ENCODE measurements around the gene FGF10.
A peak's percentile ranks its signal among the peaks of the same experiment; 100 is the strongest.

FGF10 gene

GRCh38 chr5:44389090-44389822 lies at the start of gene FGF10:
TSS of gene FGF10 (minus strand) at chr5:44389420. CDS start at chr5:44388682, 738 bp downstream.
- no peak for DNase-seq

- DNase-seq, result no peak
Measured at GRCh38 chr5:44426944-44427343, 37.7 kb upstream of the FGF10 start.

- no peak for DNase-seq
Measured at GRCh38 chr5:44412286-44412685, 23.1 kb upstream of the FGF10 start.

GRCh38 chr5:44402084-44402483 lies 12.9 kb upstream of the FGF10 start:
- no peak for DNase-seq

GRCh38 chr5:44401611-44402010 lies 12.4 kb upstream of the FGF10 start:
- DNase-seq, result no peak

GRCh38 chr5:44398382-44398781 lies 9.2 kb upstream of the FGF10 start:
- no peak for DNase-seq

GRCh38 chr5:44396312-44396711 lies 7.1 kb upstream of the FGF10 start:
- no peak for DNase-seq

GRCh38 chr5:44390351-44390750 lies 1.1 kb upstream of the FGF10 start:
- DNase-seq, result no peak

- no peak for DNase-seq
Measured at GRCh38 chr5:44389823-44390143, 563 bp upstream of the FGF10 start.

GRCh38 chr5:44388321-44389089 lies 715 bp downstream of the FGF10 start:
- peak; percentile 7 for DNase-seq

GRCh38 chr5:44387921-44388320 lies 1.3 kb downstream of the FGF10 start:
- DNase-seq, result no peak

- DNase-seq, result no peak
Measured at GRCh38 chr5:44387406-44387805, 1.8 kb downstream of the FGF10 start.

- no peak for DNase-seq
Measured at GRCh38 chr5:44385291-44385900, 3.8 kb downstream of the FGF10 start.

GRCh38 chr5:44384816-44385215 lies 4.4 kb downstream of the FGF10 start:
- DNase-seq, result no peak

- no peak for DNase-seq
Measured at GRCh38 chr5:44382894-44383293, 6.3 kb downstream of the FGF10 start.

- DNase-seq, result no peak
Measured at GRCh38 chr5:44377057-44377456, 12.2 kb downstream of the FGF10 start.

GRCh38 chr5:44372028-44372427 lies 17.2 kb downstream of the FGF10 start:
- DNase-seq, result no peak

- no peak for DNase-seq
Measured at GRCh38 chr5:44367203-44367602, 22.0 kb downstream of the FGF10 start.

- peak; percentile 62 for DNase-seq
Measured at GRCh38 chr5:44365345-44365744, 23.9 kb downstream of the FGF10 start.

- DNase-seq, result no peak
Measured at GRCh38 chr5:44364097-44364496, 25.1 kb downstream of the FGF10 start.

GRCh38 chr5:44361342-44362001 lies 27.7 kb downstream of the FGF10 start:
- DNase-seq, result no peak

GRCh38 chr5:44360919-44361318 lies 28.3 kb downstream of the FGF10 start:
- no peak for DNase-seq

GRCh38 chr5:44358421-44358820 lies 30.8 kb downstream of the FGF10 start:
- DNase-seq, result no peak

- DNase-seq, result no peak
Measured at GRCh38 chr5:44356231-44356630, 33.0 kb downstream of the FGF10 start.

All from fibroblast of upper back skin (primary cell).